ENCODE measurements around the gene PFKFB3. TPM values are rescaled to one million over a fixed set of nuclear protein-coding genes. Genes with fewer than 3 reads are reported as not detected.

The PFKFB3 gene
- polyA plus RNA-seq, 1 experiment, result 24.3 TPM

DNA sequence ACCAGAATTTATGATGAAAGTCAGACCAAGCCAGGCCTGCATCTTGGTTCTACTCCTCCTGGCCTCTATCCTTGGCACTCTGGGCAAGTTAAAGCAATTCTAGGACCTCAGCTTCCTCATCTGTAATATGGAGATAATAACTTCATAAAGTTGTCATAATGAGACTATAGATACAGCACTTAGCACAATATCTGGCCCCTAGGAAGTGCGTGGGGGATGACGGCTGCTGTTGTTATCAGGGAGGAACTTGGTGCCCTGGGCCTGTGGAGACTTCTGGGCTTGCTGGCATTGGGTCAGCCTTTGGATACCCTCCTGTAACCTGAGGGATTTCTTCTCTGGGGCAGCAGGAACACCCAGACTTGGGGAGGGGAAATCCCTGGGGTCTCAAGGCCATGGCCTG lies 27.6 kb downstream of the PFKFB3 start:
- no peak overlapping the region for H3K4me3 ChIP-seq (ENCODE audit: low read depth, low read length)
- TF ChIP-seq, protein P1, sequence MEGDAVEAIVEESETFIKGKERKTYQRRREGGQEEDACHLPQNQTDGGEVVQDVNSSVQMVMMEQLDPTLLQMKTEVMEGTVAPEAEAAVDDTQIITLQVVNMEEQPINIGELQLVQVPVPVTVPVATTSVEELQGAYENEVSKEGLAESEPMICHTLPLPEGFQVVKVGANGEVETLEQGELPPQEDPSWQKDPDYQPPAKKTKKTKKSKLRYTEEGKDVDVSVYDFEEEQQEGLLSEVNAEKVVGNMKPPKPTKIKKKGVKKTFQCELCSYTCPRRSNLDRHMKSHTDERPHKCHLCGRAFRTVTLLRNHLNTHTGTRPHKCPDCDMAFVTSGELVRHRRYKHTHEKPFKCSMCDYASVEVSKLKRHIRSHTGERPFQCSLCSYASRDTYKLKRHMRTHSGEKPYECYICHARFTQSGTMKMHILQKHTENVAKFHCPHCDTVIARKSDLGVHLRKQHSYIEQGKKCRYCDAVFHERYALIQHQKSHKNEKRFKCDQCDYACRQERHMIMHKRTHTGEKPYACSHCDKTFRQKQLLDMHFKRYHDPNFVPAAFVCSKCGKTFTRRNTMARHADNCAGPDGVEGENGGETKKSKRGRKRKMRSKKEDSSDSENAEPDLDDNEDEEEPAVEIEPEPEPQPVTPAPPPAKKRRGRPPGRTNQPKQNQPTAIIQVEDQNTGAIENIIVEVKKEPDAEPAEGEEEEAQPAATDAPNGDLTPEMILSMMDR (IDR thresholded peaks at IDR 0.05; ENCODE audit: low read depth, low read length), result no peak
- no peak overlapping the region for H3K27ac ChIP-seq (ENCODE audit: low read depth, low read length)
- CTCF ChIA-PET, result no interaction called here
- no peaks in the 10 kb centered on the region for H3K9me3 ChIP-seq (ENCODE audit: control insufficient read depth, insufficient read depth, low read length)
- no peak for DNase-seq (ENCODE audit: low read depth, low spot score)
- no peaks in the 10 kb centered on the region for H3K27me3 ChIP-seq (ENCODE audit: control insufficient read depth, insufficient read depth, low read length)
- POLR2A ChIA-PET, result no interaction called here

DNA sequence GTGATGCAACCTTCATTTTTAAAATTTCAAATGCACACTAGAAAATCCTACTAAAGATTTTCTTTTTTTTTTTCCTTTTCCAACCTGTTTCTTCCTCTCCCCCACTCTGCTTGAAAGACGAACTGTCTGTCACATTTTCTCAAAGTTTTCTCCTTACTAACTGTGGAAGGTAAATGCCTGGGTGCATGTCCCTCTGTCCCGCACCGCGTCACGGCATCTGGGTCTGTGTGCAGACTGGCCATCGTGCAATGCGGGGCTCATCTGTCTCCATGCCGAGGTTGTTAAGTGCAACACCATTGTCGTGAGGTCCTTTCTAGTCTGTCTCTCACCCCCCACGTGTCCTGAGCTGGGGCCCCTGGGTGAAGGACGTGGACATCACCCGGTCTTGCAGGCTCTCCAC lies 28.4 kb downstream of the PFKFB3 start:
- TF ChIP-seq, protein P1 (IDR thresholded peaks at IDR 0.05; ENCODE audit: low read depth, low read length), result no peak
- no peak for DNase-seq (ENCODE audit: low read depth, low spot score)
- ChIA-PET POLR2A (no interaction called here), CTCF (no interaction called here)
- Histone ChIP-seq H3K9me3 (ENCODE audit: control insufficient read depth, insufficient read depth, low read length) (no peaks in the 10 kb centered on the region), H3K27ac (ENCODE audit: low read depth, low read length) (no peak overlapping the region), H3K4me3 (ENCODE audit: low read depth, low read length) (no peak overlapping the region), H3K27me3 (ENCODE audit: control insufficient read depth, insufficient read depth, low read length) (no peaks in the 10 kb centered on the region)

DNA sequence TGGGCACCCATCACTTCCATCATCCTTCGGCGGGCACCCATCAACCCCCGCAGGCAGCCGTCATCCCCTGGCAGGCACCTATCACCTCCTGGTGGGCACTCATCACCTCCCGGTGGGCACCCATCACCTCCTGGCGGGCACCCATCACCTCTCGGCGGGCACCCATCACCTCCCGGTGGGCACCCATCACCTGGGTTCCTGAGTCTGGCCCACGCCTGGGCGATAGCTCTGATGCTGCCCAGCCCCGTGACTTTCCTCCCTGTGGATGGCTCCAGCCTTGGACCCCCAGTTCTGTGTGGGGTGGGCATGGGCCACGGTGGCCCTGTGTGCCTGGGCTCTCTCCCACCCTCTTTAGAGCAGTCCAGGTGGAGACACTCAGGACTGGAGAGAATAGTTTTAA lies 29.0 kb downstream of the PFKFB3 start:
- POLR2A ChIA-PET, result no interaction called here
- DNase-seq (ENCODE audit: low read depth, low spot score), result no peak
- H3K27me3 ChIP-seq (ENCODE audit: control insufficient read depth, insufficient read depth, low read length), result no peaks in the 10 kb centered on the region
- CTCF ChIA-PET, result interaction anchor here (0.6 kb wide), 1 partner anchor 175 kb away, joined by 3 read pairs; no protein-coding TSS in a partner anchor
- H3K27ac ChIP-seq (ENCODE audit: low read depth, low read length), result no peak overlapping the region
- TF ChIP-seq, protein P1 (IDR thresholded peaks at IDR 0.05; ENCODE audit: low read depth, low read length), result no peak
- H3K4me3 ChIP-seq (ENCODE audit: low read depth, low read length), result no peak overlapping the region
- peaks cover 3% of the 10 kb centered on the region; the same call in 1 of the 2 replicates for H3K9me3 ChIP-seq (ENCODE audit: control insufficient read depth, insufficient read depth, low read length)

DNA sequence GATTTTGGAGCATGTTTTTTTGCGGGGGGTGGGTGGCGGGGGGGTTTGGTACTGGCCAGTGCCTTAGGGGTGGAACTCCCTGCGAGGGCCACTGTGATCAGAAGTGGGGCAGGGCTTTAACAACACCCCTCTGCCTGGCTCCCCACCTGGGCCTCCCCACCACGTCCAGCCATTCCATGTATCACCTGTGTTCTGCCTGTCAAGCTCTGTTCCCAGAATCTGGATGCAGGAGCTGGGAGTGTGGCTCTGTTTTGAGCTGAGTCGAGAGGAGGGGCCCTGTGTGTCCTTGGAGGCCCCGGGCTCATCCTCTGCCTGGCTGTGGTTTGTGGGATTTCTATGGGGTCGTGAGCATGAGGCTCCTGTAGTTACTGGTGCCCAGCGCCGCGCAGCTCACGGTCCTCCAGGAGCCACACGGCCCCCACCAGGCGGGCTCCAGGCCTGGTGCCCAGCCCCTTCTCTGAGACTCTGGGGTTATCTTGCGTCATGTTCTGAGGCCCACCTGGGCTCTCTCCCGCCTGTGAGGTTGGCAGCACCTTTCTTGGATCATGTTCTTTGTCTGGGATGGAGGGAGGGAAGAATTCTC lies 29.6 kb downstream of the PFKFB3 start:
- no peak for DNase-seq (ENCODE audit: low read depth, low spot score)
- CTCF ChIA-PET, result interaction anchor here (0.6 kb wide), 1 partner anchor 174 kb away, joined by 3 read pairs; no protein-coding TSS in a partner anchor
- POLR2A ChIA-PET, result no interaction called here

More for the DNA sequence above, 29.6 kb downstream of the PFKFB3 start:
- peaks cover 3% of the 10 kb centered on the region; the same call in 1 of the 2 replicates for H3K9me3 ChIP-seq (ENCODE audit: control insufficient read depth, insufficient read depth, low read length)
- no peak overlapping the region for H3K4me3 ChIP-seq (ENCODE audit: low read depth, low read length)
- H3K27me3 ChIP-seq (ENCODE audit: control insufficient read depth, insufficient read depth, low read length), result no peaks in the 10 kb centered on the region
- TF ChIP-seq, protein P1 (IDR thresholded peaks at IDR 0.05; ENCODE audit: low read depth, low read length), result no peak
- no peak overlapping the region for H3K27ac ChIP-seq (ENCODE audit: low read depth, low read length)

Measured in AG04450 (cell line).